ENCODE measurements around the gene AWAT2.

GRCh38 chrX:70044541-70045245 lies 5.0 kb downstream of the AWAT2 start:
- TF ChIP-seq CTCF (IDR thresholded peaks at IDR 0.05) (no peak), EZH2phosphoT487 (IDR thresholded peaks at IDR 0.05) (no peak)
